Right lobe of liver (tissue), 6 donors: Measurements from ENCODE around the gene SLC5A7. TPM values are rescaled to one million over a fixed set of nuclear protein-coding genes. Genes with fewer than 3 reads are reported as not detected.

ENCODE experiments used
- ATAC-seq, 4 donors: fragments of 200-7000 bp; cut with Tn5 transposase; one replicate each; pipeline ENCODE4 v1.9.1; 2020; ENCODE audit warnings: mild to moderate bottlenecking in 4 of 4, moderate library complexity in 4 of 4
- DNase-seq, 3 donors: peaks; one replicate each; pipeline ENCODE4 v3.0.0-alpha.2; 2020
- H3K27ac ChIP-seq, 3 donors: fragments of 200-600 bp; one replicate each; pipeline ENCODE4 v1.8.0; 2022
- H3K27me3 ChIP-seq, 2 donors: fragments of 200-600 bp; one replicate each; pipeline ENCODE4 v1.8.0; 2022
- H3K36me3 ChIP-seq, 4 donors: fragments of 200-600 bp; sonication (generic) in 1 of 4; one replicate each; pipeline versions ENCODE4 v1.5.1 to v1.8.0; 2017 to 2022; ENCODE audit warnings: control low read depth in 1 of 4
- H3K4me1 ChIP-seq, 4 donors: fragments of 200-600 bp; sonication (generic) in 1 of 4; one replicate each; pipeline versions ENCODE4 v1.5.1 to v1.8.0; 2017 to 2022; ENCODE audit warnings: control low read depth in 1 of 4
- H3K4me3 ChIP-seq, 3 donors: fragments of 200-600 bp; one replicate each; pipeline ENCODE4 v1.8.0; 2022
- H3K9me3 ChIP-seq, 4 donors: fragments of 200-600 bp; sonication (generic) in 1 of 4; one replicate each; pipeline versions ENCODE4 v1.5.1 to v1.8.0; 2017 to 2022; ENCODE audit warnings: control low read depth in 1 of 4
- CTCF ChIP-seq, 4 donors: fragments of 200-600 bp in 3 of 4; fragments of 450-650 bp in 1 of 4; IDR thresholded peaks; one replicate each; pipeline versions ENCODE4 v1.5.1 to v1.8.0; 2016 to 2022; ENCODE audit warnings: antibody characterized with exemption in 4 of 4, mild to moderate bottlenecking in 2 of 4
- POLR2A ChIP-seq: fragments of 450-650 bp; IDR thresholded peaks from one replicate; pipeline ENCODE4 v1.6.1; 2017; ENCODE audit warnings: antibody characterized with exemption, mild to moderate bottlenecking
- WGBS: methylation state at CpG from one replicate; pipeline ENCODE4 v1.1.6; 2018; ENCODE audit warnings: low coverage, low lambda C conversion rate; ENCODE audit not compliant: insufficient coverage; ENCODE audit errors: missing lambda C conversion rate; 5-methylcytosine and 5-hydroxymethylcytosine counted together
- intact Hi-C, 2 donors: fragments of 100-400 bp; cut with DNase I; formaldehyde crosslinking; loops; one replicate each; pipeline versions ENCODE4 v1.11.2 to v1.14.1; 2022
- total RNA-seq, 6 experiments: library from RNA; depleted of rRNA in 2 of 6; stranded (reverse); fragments of >200 nt in 2 of 6; fragmentation: NEBNext Ultra II Directional in 3 of 6; extraction: Animal tissue kit (Norgen Biotek cat#: 25700) in 3 of 6; gene quantifications; one replicate each; pipeline versions ENCODE4 v1.1.0 to v1.2.4, GENCODE V29; 2016 to 2023
- donor health status: DM: no; HTN: yes; CAD: no.
- donor health status: DM: no; HTN: no; CAD: no.
- donor health status: DM: no; HTN: no; CAD: no.
- donor health status: DM: no; HTN: yes; CAD: no.
- donor health status: DM: no; HTN: yes; CAD: no.

The SLC5A7 gene
- total RNA-seq, 6 experiments from 2014 or later: not detected

GRCh38 chr2:108026092-108026794 lies 39.9 kb downstream of the SLC5A7 start:
- H3K27me3 ChIP-seq: no peaks in the 10 kb centered on the region
- no peak overlapping the region for H3K27ac ChIP-seq
- no peak overlapping the region for H3K4me3 ChIP-seq
- DNase-seq: no peak
- intact Hi-C loops: no loop called here
- no peak for ATAC-seq
- no peaks in the 10 kb centered on the region for H3K9me3 ChIP-seq
- TF ChIP-seq POLR2A (no peak), CTCF (IDR thresholded peaks at IDR 0.05) (no peak)
- WGBS: 82% methylated on average over 1 of the region's 1 CpG
- no peaks in the 10 kb centered on the region for H3K36me3 ChIP-seq
- H3K4me1 ChIP-seq: no peaks in the 10 kb centered on the region

DNA sequence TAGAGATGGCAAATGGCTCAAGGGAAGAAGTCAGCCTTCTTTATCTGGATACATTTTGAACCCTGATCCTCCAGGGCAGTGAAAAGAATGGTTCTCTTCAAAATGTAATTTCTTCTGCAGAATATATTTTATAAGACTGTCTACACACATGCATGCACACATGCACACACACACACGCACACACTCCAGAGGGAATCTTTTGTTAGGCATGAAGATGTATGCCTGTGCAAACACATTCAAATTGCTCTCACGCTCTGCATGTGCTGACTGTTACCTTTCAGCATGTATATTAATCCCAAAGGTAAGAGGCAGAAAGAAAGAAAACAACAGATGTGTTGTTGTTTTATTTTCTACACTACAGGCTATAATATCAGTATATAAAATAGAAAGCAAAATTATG lies 43.2 kb downstream of the SLC5A7 start:
- intact Hi-C loops: no loop called here
- no peak overlapping the region for H3K4me3 ChIP-seq
- H3K9me3 ChIP-seq: no peaks in the 10 kb centered on the region
- DNase-seq (no peak), ATAC-seq (no peak)
- H3K4me1 ChIP-seq: no peaks in the 10 kb centered on the region
- TF ChIP-seq POLR2A (no peak), CTCF (IDR thresholded peaks at IDR 0.05) (no peak)
- no peaks in the 10 kb centered on the region for H3K27me3 ChIP-seq
- 71% methylated on average over 2 of the region's 2 CpGs for WGBS
- H3K27ac ChIP-seq: no peak overlapping the region
- H3K36me3 ChIP-seq: no peaks in the 10 kb centered on the region

- Histone ChIP-seq H3K9me3 (no peaks in the 10 kb centered on the region), H3K4me3 (no peak overlapping the region), H3K27me3 (no peaks in the 10 kb centered on the region), H3K4me1 (no peaks in the 10 kb centered on the region), H3K27ac (no peak overlapping the region), H3K36me3 (no peaks in the 10 kb centered on the region)
- DNase-seq (no peak), ATAC-seq (no peak)
- 51% methylated on average over 2 of the region's 2 CpGs for WGBS
- TF ChIP-seq POLR2A (no peak), CTCF (IDR thresholded peaks at IDR 0.05) (no peak)
- intact Hi-C loops: no loop called here
Measured at GRCh38 chr2:108029912-108030311, 43.6 kb downstream of the SLC5A7 start.

DNA sequence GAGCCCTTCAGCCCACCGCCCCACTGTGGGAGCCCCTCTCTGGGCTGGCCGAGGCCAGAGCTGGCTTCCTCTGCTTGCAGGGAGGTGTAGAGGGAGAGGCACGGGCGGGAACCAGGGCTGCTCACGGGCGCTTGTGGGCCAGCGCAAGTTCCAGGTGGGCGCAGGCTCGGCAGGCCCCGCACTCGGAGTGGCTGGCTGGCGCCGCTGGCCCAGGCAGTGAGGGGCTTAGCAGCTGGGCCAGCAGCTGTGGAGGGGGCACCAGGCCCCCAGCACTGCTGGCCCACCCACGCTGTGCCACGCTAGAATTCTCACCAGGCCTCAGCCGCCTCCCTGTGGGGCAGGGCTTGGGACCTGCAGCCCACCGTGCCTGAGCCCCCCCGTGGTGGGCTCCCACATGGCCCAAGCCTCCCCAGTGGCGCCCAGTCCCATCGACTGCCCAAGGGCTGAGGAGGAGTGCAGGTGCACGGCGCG lies 45.2 kb downstream of the SLC5A7 start:
- no peaks in the 10 kb centered on the region for H3K27me3 ChIP-seq
- intact Hi-C loops: no loop called here
- H3K36me3 ChIP-seq: no peaks in the 10 kb centered on the region
- peak in 1 of 4 donors; percentile 20 for ATAC-seq
- no peaks in the 10 kb centered on the region for H3K9me3 ChIP-seq
- H3K4me1 ChIP-seq: no peaks in the 10 kb centered on the region
- H3K4me3 ChIP-seq: no peak overlapping the region
- 62% methylated on average over 4 of the region's 23 CpGs for WGBS
- peak in 1 of 3 donors; percentile 47 for DNase-seq
- no peak for TF ChIP-seq CTCF (IDR thresholded peaks at IDR 0.05)
- TF ChIP-seq POLR2A: no peak
- H3K27ac ChIP-seq: no peak overlapping the region
